NB4 (cell line): Measurements from ENCODE around the gene SLC4A1.

Source experiments
- CTCF ChIP-seq: IDR thresholded peaks from one replicate; pipeline ENCODE4 v1.5.1; 2012; ENCODE audit warnings: low read depth, low read length
- TF ChIP-seq, protein P1 (sequence below): IDR thresholded peaks from 2 replicates; pipeline ENCODE4 v1.6.1; 2011; ENCODE audit warnings: low read depth, low read length

GRCh38 chr17:44213403-44214229, 54.3 kb downstream of the SLC4A1 start:
- TF ChIP-seq, protein P1, sequence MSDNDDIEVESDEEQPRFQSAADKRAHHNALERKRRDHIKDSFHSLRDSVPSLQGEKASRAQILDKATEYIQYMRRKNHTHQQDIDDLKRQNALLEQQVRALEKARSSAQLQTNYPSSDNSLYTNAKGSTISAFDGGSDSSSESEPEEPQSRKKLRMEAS, result no peak
- no peak for TF ChIP-seq CTCF
